Vagina (tissue), 2 donors: Measurements from ENCODE around the gene DNAJC30.

Experiments used
- POLR2A ChIP-seq, 2 donors: fragments of 450-650 bp; IDR thresholded peaks; one replicate each; pipeline ENCODE4 v1.6.1; 2017; ENCODE audit warnings: antibody characterized with exemption in 2 of 2, mild to moderate bottlenecking in 2 of 2, moderate library complexity in 2 of 2
- TF ChIP-seq, protein P1 (sequence below), 3 experiments: fragments of 450-650 bp in 2 of 3; fragments of 200-600 bp in 1 of 3; sonication (generic) in 1 of 3; IDR thresholded peaks; one replicate each; pipeline ENCODE4 v1.5.1; 2017 to 2019; ENCODE audit warnings: antibody characterized with exemption in 3 of 3, mild to moderate bottlenecking in 2 of 3, moderate library complexity in 2 of 3

DNA sequence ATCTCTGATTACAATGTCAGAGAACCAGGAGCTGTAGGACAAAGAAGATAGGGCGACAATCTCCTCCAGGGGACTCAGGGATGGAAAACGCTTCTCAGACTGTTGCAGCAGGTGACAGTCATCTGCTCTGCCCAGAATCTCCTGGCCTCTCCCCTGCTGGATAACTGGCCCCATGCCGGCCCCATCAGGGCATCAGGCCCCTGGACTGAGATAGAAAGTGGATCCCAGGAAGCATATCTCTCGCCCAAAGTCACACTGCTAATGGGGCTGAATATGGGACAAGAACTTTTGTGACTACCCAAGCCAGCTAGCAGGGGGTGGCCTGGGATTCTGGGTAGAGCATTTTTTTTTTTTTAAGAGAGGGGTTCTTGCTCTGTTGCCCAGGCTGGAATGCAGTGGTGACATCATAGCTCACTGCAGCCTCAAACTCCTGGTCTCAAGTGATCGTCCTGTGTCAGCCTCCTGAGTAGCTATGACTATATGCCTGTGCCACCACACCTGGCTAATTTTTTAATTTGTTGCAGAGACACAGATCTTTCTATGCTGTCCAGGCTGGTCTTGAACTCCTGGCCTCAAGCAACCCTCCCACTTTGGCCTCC is 38.5 kb downstream of the DNAJC30 start:
- TF ChIP-seq, protein P1, sequence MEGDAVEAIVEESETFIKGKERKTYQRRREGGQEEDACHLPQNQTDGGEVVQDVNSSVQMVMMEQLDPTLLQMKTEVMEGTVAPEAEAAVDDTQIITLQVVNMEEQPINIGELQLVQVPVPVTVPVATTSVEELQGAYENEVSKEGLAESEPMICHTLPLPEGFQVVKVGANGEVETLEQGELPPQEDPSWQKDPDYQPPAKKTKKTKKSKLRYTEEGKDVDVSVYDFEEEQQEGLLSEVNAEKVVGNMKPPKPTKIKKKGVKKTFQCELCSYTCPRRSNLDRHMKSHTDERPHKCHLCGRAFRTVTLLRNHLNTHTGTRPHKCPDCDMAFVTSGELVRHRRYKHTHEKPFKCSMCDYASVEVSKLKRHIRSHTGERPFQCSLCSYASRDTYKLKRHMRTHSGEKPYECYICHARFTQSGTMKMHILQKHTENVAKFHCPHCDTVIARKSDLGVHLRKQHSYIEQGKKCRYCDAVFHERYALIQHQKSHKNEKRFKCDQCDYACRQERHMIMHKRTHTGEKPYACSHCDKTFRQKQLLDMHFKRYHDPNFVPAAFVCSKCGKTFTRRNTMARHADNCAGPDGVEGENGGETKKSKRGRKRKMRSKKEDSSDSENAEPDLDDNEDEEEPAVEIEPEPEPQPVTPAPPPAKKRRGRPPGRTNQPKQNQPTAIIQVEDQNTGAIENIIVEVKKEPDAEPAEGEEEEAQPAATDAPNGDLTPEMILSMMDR (IDR thresholded peaks at IDR 0.05) = no peak
- no peak for TF ChIP-seq POLR2A (IDR thresholded peaks at IDR 0.05)
